ENCODE results near the gene PFDN2.
"Not testable (repeated sequence)": the region's sequence is repeated elsewhere in the genome, so short reads cannot be mapped to it uniquely, and the experiment has no call there.

Gene PFDN2

DNA sequence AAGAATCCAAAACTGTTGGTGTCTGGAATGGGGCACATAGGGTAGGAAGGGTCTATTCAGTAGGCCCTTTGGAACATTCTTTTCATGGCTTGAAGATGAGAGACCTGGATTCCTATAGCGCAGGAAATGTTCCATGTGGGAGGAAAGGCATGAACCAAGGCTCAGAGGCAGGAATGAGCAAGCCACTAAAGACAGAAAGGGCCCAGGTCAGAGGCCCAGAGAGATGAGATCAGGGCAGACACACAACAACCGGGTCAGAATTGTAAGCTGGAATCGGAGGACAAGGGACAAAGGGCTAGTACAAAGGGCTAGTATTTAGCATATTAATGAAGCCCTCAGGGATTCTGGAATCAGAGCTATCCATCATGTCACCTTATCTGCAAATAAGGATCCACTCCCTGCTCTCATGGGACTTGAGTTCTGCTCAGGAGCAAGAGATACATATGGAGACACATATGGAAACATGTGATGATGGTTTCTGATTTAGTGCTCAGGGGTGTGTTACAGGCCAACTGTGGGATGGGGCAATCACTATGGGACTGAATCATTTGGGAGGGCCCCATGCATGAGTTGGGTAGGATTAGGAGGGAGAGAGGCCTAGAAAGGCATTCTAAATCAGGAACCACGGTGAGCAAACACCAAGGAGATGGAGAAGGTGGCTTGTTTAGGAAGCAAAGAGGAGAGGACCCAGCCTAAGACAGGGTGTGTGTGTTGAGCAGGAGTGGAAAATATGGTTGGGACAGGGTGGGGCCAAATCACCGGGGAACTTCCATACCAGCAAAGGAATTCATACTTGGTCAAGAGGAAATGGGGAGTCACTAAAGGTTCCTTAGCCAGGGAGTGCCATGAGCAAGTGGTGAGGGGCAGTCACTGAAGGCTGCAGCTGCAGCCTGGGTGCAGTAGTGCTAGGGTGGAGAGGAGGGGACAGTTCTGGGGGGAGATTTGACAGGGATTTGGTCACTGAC lies 37.1 kb downstream of the PFDN2 start:
- no peak for DNase-seq

DNA sequence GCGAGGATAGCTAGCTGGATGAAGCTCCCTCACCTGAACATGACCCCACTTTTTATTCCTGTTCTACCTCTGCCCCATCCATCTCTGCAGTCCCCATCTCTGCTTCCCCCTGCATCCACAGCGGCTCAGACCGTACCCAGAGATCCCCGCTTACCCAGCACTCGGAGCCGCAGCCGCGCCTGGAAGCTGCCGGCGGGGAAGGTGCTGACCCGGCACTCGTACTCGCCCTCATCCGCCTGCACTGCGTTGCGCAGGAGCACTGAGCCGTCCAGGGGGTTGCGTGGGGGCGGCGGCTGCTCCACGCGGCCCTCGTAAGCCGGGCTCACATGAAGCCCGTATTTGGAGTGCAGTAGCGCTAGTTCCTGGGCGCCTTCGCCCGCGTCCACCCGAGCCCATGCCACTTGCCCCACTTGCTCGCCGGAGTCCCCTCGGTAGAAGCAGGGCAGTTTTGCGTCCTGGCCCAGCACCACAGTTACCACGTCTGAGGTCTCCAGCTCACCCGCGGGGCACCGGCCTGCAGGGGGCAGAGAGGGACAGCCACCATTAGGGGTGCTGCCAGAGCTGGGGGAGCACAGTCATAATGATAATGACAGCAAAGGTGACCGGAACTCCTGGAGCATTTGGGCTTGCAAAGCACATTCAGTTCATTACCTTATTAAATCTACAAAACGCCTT lies 38.3 kb downstream of the PFDN2 start:
- no peak for DNase-seq

DNA sequence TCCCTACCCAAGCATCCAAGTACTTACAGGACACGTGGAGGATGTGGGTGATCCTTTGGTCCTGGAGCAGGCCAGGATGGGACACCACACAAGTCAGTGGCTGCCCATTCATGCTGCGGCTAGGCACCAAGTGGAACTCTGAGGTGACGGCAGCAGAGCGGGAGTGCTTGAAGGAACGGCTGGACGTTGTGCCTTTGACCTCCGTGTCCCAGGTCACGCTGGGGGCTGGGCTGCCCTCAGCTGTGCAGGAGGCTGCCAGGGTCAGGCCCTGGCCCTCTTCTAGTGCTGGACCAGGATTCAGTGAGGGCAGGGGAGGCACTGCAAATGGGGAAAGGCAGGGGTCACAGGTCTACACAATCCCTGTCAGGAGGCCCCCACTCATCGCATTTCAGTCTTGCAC lies 40.4 kb downstream of the PFDN2 start:
- DNase-seq = no peak

- DNase-seq = no peak
These were observed 41.4 kb downstream of the PFDN2 start for GRCh38 chr1:161076410-161076809.

DNA sequence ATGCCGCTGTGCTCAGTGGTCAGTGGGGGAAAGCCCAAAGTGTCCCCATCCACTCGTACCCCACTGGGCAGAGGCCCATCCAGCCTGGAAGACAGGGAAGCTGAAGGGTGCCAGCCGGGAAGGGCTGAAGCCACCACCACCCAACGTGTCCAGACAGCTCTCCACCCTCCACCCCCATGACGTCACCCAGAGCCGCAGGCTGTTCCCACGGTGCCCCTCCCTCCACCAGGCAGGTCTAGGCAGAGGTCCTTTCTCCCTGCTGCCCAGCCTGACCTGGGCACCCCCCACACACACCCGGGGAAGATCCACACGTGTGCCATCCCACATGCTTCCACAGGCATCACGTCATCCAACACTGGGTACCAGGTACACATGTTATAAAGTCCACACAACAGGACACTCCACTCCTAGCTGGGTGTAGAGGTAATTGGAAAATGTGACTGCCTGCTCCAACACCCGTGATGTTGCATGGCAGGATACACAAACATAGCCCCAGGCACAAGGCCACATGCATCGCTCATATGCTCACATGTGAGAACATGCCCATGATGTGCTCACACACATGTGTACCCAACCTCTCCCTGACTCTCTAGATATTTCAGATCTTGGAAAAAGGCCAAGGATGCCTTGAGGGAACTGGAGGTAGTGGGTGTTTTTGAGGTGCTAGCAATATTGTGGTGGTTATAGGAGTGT lies 43.0 kb downstream of the PFDN2 start:
- no peak for DNase-seq

GRCh38 chr1:161073474-161074121 lies 44.2 kb downstream of the PFDN2 start:
- DNase-seq = no peak

DNA sequence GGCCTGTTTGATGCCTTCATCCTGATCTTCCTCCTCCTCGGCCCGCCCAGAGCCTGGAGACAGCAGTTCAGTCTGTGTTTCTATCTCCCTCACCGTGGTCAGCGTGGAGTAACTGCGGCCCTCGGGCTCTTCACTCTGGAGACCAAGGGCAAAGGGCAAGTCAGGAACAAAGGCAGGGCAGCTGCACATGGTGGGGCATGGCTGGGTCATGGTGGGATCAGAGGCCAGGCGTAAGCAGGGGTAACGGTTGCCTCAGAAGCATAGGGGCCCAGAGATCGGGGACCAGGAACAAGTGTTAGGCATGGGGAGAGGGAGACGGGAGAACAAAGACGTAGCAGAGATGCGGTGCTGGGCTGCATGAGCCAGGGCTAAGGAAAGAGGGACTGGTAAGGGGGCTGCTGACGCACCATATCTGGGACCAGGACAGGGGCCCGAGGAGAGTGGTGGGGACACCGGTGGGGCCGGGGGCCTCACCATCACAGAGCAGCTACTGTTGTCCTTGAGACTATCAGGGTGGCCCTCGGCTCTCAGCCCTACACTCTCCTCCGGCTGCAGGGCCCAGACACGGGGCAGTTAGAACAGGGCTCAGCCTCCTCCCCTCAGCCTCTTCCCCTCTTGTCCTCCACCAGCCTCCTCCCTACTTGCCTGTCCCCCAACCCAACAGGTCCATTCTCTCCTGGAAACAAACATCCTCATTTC lies 44.9 kb downstream of the PFDN2 start:
- no peak for DNase-seq

DNA sequence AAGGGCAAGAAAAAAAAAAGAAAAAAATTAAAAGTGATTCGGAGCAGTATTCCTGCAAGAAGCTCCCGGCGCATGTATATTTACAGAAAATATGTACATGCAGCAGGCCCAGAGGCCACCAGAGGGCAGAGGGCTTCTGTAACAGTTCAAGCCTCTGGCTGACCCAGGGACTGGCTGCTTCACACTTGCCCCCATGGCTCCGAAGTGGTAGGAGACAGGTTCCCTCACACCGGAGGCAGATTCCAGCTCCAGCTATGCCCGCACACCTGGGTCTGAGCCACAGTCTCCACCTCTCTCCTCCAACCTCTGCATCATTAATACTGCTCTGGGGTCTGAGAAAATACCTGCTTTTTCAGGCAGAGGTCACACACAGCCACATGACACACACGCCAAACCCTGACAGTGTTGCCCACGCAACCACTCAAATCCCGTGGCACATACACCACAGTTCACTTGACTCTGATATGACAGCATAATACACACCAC lies 45.9 kb downstream of the PFDN2 start:
- DNase-seq = no peak

DNA sequence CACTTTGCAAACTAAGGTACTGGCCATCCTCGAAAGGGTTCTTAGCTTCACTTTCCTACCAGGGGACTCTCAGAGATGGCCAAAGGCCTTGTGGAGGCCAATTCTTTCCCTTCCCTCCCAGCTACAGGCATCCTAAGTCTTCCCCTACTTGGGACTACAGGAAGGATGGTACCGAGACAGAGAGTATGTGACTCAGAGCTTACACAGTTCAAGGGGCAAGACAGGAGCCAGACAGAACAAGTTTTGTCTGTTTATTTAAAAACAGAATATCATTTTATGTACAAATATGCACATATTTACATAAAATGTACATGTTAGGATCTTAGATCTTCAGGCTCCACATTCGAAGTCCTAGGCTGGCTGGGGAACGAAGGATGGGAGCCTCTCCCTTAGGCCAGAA lies 47.1 kb downstream of the PFDN2 start:
- DNase-seq = no peak

DNA sequence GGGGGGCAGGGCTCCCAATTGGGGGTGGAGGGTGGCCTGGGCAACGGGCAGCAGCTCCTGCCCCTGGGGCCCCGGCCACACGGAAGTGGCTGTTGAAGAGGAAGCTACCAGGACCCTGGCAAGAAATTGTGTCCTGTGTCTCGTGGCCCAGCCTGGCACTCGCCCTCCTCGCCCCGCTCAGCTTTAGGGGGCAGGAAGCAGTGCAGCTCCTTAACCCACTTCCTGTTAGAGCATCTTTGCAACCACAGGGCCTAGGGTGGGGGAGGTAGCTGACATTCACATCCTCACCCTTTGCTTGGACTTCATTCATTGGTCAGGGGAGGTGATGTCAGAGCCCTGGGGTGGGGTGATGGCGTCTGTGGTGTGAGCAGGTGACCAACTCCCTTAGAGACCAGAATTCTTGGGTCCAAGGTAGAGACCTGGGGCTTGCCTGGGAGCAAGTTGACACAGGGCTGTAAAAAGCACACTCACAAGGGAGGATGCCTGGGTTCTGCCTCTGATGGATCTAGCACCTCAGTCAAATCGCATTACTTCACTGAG lies 48.0 kb downstream of the PFDN2 start, which contains the start of gene ARHGAP30:
ARHGAP30 (minus strand) TSS at position 161 of the 540 bp plus-strand sequence. CDS start 267 bp downstream, outside the sequence.
- no peak for DNase-seq

- no peak for DNase-seq
These were observed 48.6 kb downstream of the PFDN2 start for GRCh38 chr1:161069241-161069640.

DNA sequence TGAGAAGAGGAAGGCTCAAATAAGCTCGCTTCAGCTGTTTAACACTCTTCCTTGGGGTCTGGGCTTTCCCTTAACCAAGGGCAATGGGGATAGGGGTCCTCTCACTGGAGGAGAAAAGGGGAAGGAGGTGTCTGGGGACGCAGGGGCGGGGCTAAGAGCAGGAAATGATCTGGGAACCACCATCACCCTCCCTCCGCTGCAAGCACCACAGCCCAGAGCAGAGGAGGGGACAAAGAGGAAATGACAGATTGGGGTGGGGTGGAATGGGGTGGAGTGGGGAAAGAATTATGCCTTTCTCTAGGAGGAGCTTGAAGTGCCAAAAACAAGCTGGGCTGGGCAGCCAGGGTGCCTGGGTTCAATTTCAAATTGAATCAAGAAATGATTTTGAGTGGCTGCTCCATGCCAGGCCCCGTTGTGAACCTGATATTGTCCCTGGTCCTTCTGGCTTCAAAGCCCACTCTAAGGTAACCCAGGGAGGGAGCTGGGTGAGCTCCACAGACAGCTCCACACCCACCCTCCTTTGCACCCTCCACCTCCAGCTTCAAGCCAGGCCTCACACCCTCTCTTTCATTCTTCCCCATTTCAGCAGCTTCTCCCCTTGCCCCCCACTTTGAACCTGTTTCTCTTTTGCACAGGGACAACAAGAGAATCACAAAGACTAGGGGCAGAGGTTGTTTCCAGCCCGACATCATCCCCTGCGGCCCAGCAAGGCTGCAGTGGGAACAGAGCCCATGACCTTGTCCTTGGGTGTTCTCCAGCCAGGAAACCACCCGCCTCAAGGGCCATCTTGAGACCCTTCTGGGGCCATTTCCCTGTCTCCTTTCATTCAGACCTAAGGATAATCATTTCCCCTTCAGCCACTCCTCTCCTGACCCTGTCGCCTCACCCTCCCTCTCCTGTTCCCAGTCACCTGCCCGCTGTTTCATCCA lies 49.3 kb downstream of the PFDN2 start:
- no peak for DNase-seq

GRCh38 chr1:161066694-161067093 lies 51.1 kb downstream of the PFDN2 start:
- no peak for DNase-seq

- DNase-seq = not testable (repeated sequence)
These were observed 52.2 kb downstream of the PFDN2 start for GRCh38 chr1:161065681-161066080.

- not testable (repeated sequence) for DNase-seq
These were observed 53.9 kb downstream of the PFDN2 start for GRCh38 chr1:161063936-161064335.

DNA sequence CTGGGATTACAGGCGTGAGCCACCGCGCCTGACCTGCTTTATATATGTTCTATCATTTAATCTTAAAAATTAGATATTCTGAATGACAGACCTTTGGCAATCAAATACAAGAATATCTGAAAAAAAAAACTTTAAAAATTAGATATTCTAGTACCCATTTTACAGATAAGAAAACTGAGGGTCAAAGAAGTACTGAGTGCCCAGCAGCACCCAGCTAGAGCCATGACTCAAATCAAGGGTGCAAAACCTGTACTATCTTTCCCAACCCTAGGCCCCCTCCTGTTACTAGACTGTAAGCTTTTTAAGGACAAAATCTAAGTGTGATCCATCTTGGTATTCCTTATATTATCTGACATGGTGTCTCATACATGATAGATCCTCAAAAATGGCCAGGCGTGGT lies 56.4 kb downstream of the PFDN2 start:
- no peak for DNase-seq

GRCh38 chr1:161059293-161059692 lies 58.5 kb downstream of the PFDN2 start:
- no peak for DNase-seq

DNA sequence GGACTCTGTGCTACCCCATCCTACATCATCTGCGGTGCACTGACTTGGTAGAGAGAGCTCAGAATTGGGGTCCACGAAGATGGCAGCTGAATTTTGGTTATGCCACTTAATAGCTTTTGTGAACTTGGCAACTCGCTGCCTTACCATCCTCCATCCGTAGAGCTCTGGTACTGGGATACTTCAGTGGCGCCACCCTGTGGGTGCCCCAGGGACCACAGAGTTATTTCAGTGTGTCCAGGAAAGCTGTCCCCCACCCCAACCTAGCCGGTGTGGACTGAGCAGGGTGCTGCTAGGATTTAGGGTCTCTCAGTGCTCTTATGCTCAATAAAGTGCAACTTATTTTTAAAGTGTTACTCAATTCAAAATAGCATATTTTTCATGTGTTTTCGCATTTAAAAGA lies 63.0 kb downstream of the PFDN2 start:
- DNase-seq = no peak

- no peak for DNase-seq
These were observed 63.6 kb downstream of the PFDN2 start for GRCh38 chr1:161054232-161054631.

- DNase-seq = no peak
These were observed 64.9 kb downstream of the PFDN2 start for GRCh38 chr1:161052899-161053298.

GRCh38 chr1:161051219-161051618 lies 66.6 kb downstream of the PFDN2 start:
- no peak for DNase-seq
